HG03025 (cell line): ENCODE results near the gene MALL.
"Not testable (repeated sequence)": the region's sequence is repeated elsewhere in the genome, so short reads cannot be mapped to it uniquely, and the experiment has no call there.

Experiments
- ATAC-seq: cut with Tn5 transposase; IDR thresholded peaks from one replicate; pipeline ENCODE4 v1.9.1; 2021; ENCODE audit warnings: mild to moderate bottlenecking, moderate library complexity; ENCODE audit not compliant: unreplicated experiment, low FRiP score

MALL gene

GRCh38 chr2:110121052-110121334 is 5.4 kb upstream of the MALL start:
- ATAC-seq, result no peak

- ATAC-seq, result no peak
These were observed 4.8 kb upstream of the MALL start for GRCh38 chr2:110120171-110121051.

- no peak for ATAC-seq
These were observed 550 bp upstream of the MALL start for GRCh38 chr2:110116033-110116710.

- ATAC-seq, result no peak
These were observed 779 bp downstream of the MALL start for GRCh38 chr2:110114831-110115255.

GRCh38 chr2:110113961-110114591 is 1.5 kb downstream of the MALL start:
- ATAC-seq, result no peak

- ATAC-seq, result not testable (repeated sequence)
These were observed 7.3 kb downstream of the MALL start for GRCh38 chr2:110108291-110108690.

GRCh38 chr2:110107092-110108079 is 8.2 kb downstream of the MALL start:
- ATAC-seq, result no peak

- no peak for ATAC-seq
These were observed 9.0 kb downstream of the MALL start for GRCh38 chr2:110106642-110107041.

- no peak for ATAC-seq
These were observed 9.8 kb downstream of the MALL start for GRCh38 chr2:110105608-110106467.

GRCh38 chr2:110105183-110105582 is 10.4 kb downstream of the MALL start:
- ATAC-seq, result no peak

- ATAC-seq, result no peak
These were observed 11.4 kb downstream of the MALL start for GRCh38 chr2:110104025-110104771.

GRCh38 chr2:110103061-110103961 is 12.3 kb downstream of the MALL start:
- no peak for ATAC-seq

GRCh38 chr2:110101901-110102803 is 13.5 kb downstream of the MALL start:
- no peak for ATAC-seq

GRCh38 chr2:110101280-110101844 is 14.3 kb downstream of the MALL start:
- no peak for ATAC-seq

GRCh38 chr2:110100880-110101279 is 14.7 kb downstream of the MALL start:
- not testable (repeated sequence) for ATAC-seq

GRCh38 chr2:110100480-110100879 is 15.1 kb downstream of the MALL start:
- ATAC-seq, result no peak
